Upper lobe of right lung (tissue), 1 donor: Measurements from ENCODE around the gene PTPRC. TPM values are rescaled to one million over a fixed set of nuclear protein-coding genes. Genes with fewer than 3 reads are reported as not detected.

ENCODE experiments used
- ATAC-seq: fragments of 200-7000 bp; cut with Tn5 transposase; one replicate; pipeline ENCODE4 v1.9.1; 2020; ENCODE audit warnings: mild to moderate bottlenecking, moderate library complexity
- DNase-seq: peaks from one replicate; pipeline ENCODE4 v3.0.0-alpha.2; 2020
- H3K27ac ChIP-seq: fragments of 200-600 bp; one replicate; pipeline ENCODE4 v1.8.0; 2022
- H3K27me3 ChIP-seq: fragments of 200-600 bp; one replicate; pipeline ENCODE4 v1.8.0; 2022; ENCODE audit warnings: mild to moderate bottlenecking
- H3K36me3 ChIP-seq: fragments of 200-600 bp; one replicate; pipeline ENCODE4 v1.8.0; 2022
- H3K4me1 ChIP-seq: fragments of 200-600 bp; one replicate; pipeline ENCODE4 v1.8.0; 2022
- H3K4me3 ChIP-seq: fragments of 200-600 bp; one replicate; pipeline ENCODE4 v1.8.0; 2022; ENCODE audit warnings: mild to moderate bottlenecking
- H3K9me3 ChIP-seq: fragments of 200-600 bp; one replicate; pipeline ENCODE4 v1.8.0; 2022
- intact Hi-C: fragments of 100-400 bp; cut with DNase I; formaldehyde crosslinking; loops from one replicate; pipeline ENCODE4 v1.11.0; 2022
- total RNA-seq: library from RNA; stranded (reverse); fragmentation: NEBNext Ultra II Directional; extraction: Animal tissue kit (Norgen Biotek cat#: 25700); gene quantifications from one replicate; pipeline ENCODE4 v1.2.1, GENCODE V29; 2021
- TF ChIP-seq, protein P1 (sequence below): fragments of 200-600 bp; IDR thresholded peaks from one replicate; pipeline ENCODE4 v1.8.0; 2022; ENCODE audit warnings: antibody characterized with exemption
- donor health status: DM: no; HTN: yes; CAD: no; lungs with severe emphysema.

PTPRC gene
- total RNA-seq, 1 donor from 2014 or later: 127 TPM

DNA sequence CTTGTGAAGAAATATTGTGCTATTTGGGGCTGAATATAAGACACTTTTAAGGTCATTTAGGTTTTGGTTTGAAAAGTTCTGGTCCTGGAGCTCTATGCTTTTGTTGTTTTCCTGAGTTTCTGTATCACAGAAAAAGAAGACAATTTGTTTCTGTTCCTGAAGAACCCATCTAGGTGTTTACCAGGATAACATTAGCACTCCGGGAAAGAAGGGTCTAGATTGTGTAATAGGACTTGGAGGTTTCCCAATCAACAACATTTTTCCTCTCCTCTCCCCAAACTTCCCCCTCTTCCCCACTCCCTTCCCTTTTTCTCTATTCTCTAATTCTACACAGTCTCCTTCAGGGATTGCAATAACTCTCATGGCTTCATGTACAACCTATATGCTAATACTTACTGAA is 78.7 kb downstream of the PTPRC start:
- no peak overlapping the region for H3K27ac ChIP-seq
- no peaks in the 10 kb centered on the region for H3K4me1 ChIP-seq
- DNase-seq (no peak), ATAC-seq (no peak)
- no peaks in the 10 kb centered on the region for H3K36me3 ChIP-seq
- no peaks in the 10 kb centered on the region for H3K27me3 ChIP-seq
- H3K4me3 ChIP-seq: no peak overlapping the region
- TF ChIP-seq, protein P1, sequence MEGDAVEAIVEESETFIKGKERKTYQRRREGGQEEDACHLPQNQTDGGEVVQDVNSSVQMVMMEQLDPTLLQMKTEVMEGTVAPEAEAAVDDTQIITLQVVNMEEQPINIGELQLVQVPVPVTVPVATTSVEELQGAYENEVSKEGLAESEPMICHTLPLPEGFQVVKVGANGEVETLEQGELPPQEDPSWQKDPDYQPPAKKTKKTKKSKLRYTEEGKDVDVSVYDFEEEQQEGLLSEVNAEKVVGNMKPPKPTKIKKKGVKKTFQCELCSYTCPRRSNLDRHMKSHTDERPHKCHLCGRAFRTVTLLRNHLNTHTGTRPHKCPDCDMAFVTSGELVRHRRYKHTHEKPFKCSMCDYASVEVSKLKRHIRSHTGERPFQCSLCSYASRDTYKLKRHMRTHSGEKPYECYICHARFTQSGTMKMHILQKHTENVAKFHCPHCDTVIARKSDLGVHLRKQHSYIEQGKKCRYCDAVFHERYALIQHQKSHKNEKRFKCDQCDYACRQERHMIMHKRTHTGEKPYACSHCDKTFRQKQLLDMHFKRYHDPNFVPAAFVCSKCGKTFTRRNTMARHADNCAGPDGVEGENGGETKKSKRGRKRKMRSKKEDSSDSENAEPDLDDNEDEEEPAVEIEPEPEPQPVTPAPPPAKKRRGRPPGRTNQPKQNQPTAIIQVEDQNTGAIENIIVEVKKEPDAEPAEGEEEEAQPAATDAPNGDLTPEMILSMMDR: no peak
- no peaks in the 10 kb centered on the region for H3K9me3 ChIP-seq
- intact Hi-C loops: no loop called here

DNA sequence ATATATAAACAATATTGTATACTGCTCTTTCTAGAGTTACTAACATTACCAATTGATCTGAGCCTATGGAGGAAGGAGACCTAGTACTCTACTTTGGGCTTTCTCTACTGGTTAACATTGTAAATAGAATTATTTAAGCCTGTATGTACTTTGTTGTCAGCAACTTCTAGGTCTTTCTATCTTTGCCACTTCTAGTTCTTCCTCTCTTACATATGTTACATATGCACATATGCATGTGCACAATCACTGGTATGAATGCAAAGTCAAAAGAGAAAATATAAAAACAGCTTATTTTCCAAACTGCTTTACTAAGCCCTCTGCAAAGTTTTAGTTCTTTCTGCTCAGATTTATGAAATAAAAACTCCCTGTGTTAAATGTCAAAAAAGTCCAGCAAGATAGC is 84.3 kb downstream of the PTPRC start:
- intact Hi-C loops: no loop called here
- ATAC-seq (no peak), DNase-seq (no peak)
- TF ChIP-seq, protein P1: no peak
- Histone ChIP-seq H3K27ac (no peak overlapping the region), H3K9me3 (no peaks in the 10 kb centered on the region), H3K4me1 (no peaks in the 10 kb centered on the region), H3K27me3 (no peaks in the 10 kb centered on the region), H3K4me3 (no peak overlapping the region), H3K36me3 (no peaks in the 10 kb centered on the region)

DNA sequence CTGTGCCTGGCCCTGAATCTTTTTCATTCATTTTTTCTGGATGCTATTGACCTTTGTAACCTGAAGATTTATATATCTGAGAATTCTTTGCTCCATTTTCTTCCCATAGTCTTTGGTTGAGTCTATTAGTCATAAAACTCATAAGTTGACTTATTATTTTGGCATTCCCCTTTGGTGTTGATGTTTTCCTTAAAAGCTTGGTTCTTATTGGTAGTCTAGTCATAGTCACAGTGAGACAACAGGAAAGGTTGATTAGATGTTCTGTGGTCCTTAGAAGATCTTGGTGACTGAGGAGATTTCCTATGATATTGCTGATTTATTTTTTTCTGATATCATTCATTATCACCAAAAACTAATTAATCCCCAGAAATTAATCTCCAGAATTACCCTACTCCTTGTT is 86.2 kb downstream of the PTPRC start:
- DNase-seq (no peak), ATAC-seq (no peak)
- H3K9me3 ChIP-seq: no peaks in the 10 kb centered on the region
- H3K27me3 ChIP-seq: no peaks in the 10 kb centered on the region
- peaks cover 6% of the 10 kb centered on the region for H3K36me3 ChIP-seq
- intact Hi-C loops: no loop called here
- TF ChIP-seq, protein P1: no peak
- H3K27ac ChIP-seq: no peak overlapping the region
- no peak overlapping the region for H3K4me3 ChIP-seq
- H3K4me1 ChIP-seq: no peaks in the 10 kb centered on the region

DNA sequence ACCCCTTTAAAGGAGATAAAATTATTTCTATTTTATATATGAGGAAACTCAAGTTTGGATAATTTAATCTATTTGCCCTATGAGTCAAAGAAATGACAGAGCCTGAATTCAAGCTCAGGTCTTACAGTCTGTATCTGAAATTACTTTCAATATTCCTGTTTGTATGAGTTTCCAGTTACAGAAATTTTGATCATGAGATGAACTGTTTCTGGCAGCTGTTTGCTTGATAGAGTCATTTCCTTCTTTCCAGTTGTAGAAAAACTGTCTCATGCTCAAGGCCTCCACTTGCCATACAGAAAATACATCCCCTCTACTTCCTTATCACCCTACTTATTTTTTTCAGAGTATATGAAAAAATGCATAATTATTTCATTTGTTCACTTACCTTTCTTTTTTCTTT is 87.6 kb downstream of the PTPRC start:
- Histone ChIP-seq H3K4me3 (no peak overlapping the region), H3K4me1 (no peaks in the 10 kb centered on the region), H3K27ac (no peak overlapping the region), H3K27me3 (no peaks in the 10 kb centered on the region), H3K36me3 (peaks cover 6% of the 10 kb centered on the region), H3K9me3 (no peaks in the 10 kb centered on the region)
- intact Hi-C loops: no loop called here
- TF ChIP-seq, protein P1: no peak
- no peak for DNase-seq
- ATAC-seq: no peak

DNA sequence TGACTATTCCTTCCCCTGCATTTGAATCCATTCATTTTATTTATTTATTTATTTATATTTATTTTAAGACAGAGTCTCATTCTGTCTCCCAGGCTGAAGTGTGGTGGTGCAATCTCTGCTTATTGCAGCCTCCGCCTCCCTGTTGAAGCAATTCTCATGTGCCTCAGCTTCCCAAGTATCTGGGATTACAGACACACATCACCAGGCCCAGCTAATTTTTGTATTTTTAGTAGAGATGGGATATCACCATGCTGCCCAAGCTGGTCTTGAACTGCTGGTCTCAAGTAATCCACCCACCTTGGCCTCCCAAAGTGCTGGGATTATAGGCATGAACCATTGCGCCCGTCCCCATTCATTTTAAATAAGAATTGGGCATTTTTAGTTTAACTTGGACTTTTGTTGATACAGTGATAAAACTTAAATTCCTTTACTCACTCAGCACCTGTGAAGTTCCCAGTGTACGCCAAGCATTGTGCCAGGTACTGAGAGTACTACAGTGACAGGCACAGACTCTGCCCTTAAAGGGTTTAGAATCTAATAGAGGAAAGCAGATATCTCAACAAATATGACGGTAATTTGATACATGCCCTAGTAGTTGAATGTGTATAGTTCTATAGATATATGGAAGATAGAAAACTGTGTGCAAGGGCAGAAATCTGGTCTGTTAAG is 90.5 kb downstream of the PTPRC start:
- Histone ChIP-seq H3K27ac (no peak overlapping the region), H3K4me3 (no peak overlapping the region), H3K27me3 (no peaks in the 10 kb centered on the region), H3K9me3 (no peaks in the 10 kb centered on the region), H3K36me3 (peaks cover 10% of the 10 kb centered on the region), H3K4me1 (no peaks in the 10 kb centered on the region)
- intact Hi-C loops: no loop called here
- ATAC-seq (no peak), DNase-seq (no peak)
- TF ChIP-seq, protein P1: no peak

DNA sequence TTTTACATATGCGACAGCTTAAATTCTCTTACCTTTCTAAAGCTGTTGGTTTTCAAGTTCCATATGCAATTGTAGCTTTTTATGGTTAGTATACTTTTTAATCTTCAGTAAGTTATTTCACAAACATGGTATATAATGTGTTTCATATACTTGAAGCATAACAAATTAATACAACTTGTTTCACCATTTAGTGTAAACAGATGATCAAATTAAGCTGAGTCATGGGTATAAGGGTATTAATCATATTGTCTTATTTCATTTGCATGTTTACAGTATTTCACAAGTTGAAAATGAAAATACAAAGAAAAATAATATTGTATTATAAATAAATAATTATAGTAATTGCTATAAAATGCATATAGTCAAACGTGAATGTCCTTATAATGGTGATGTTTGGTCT is 92.1 kb downstream of the PTPRC start:
- TF ChIP-seq, protein P1: no peak
- Histone ChIP-seq H3K4me1 (no peaks in the 10 kb centered on the region), H3K36me3 (peaks cover 10% of the 10 kb centered on the region), H3K27ac (no peak overlapping the region), H3K9me3 (no peaks in the 10 kb centered on the region), H3K27me3 (no peaks in the 10 kb centered on the region), H3K4me3 (no peak overlapping the region)
- DNase-seq: no peak
- no peak for ATAC-seq
- intact Hi-C loops: no loop called here
